Esophagus squamous epithelium (tissue), 5 donors: ENCODE data around the gene RABGAP1. TPM values are rescaled to one million over a fixed set of nuclear protein-coding genes. Genes with fewer than 3 reads are reported as not detected.

Experiments used
- DNase-seq: peaks from one replicate; lab custom pipeline; 2025; lab: John Stamatoyannopoulos, UW
- H3K27ac ChIP-seq, 4 donors: fragments of 200-600 bp; sonication (generic); one replicate each; pipeline ENCODE4 v1.5.1; 2016 to 2019; ENCODE audit warnings: mild to moderate bottlenecking in 1 of 4
- H3K27me3 ChIP-seq, 4 donors: fragments of 200-600 bp; sonication (generic); 1 replicate in 3 of 4; 2 replicates in 1 of 4; pipeline versions ENCODE4 v1.5.1 to v1.6.0; 2017 to 2021; ENCODE audit warnings: antibody characterized with exemption in 1 of 4
- H3K36me3 ChIP-seq, 3 donors: fragments of 200-600 bp; sonication (generic); one replicate each; pipeline ENCODE4 v1.5.1; 2016 to 2019
- H3K4me1 ChIP-seq, 3 donors: fragments of 200-600 bp; sonication (generic); one replicate each; pipeline ENCODE4 v1.5.1; 2017 to 2019
- H3K4me3 ChIP-seq, 4 donors: fragments of 200-600 bp; sonication (generic); 1 replicate in 3 of 4; 2 replicates in 1 of 4; pipeline ENCODE4 v1.5.1; 2016 to 2019; ENCODE audit warnings: mild to moderate bottlenecking in 2 of 4, moderate library complexity in 1 of 4
- H3K9me3 ChIP-seq, 3 donors: fragments of 200-600 bp; sonication (generic); one replicate each; pipeline ENCODE4 v1.5.1; 2016 to 2019
- POLR2A ChIP-seq, 4 donors: fragments of 450-650 bp; IDR thresholded peaks; one replicate each; pipeline ENCODE4 v1.6.1; 2017; ENCODE audit warnings: antibody characterized with exemption in 4 of 4, mild to moderate bottlenecking in 4 of 4, moderate library complexity in 3 of 4
- WGBS, 2 donors: methylation state at CpG; one replicate each; pipeline ENCODE4 v1.1.5; 2018; 5-methylcytosine and 5-hydroxymethylcytosine counted together
- intact Hi-C: fragments of 100-400 bp; cut with DNase I; formaldehyde crosslinking; loops from one replicate; pipeline ENCODE4 v1.15.0; 2022
- total RNA-seq, 4 donors: library from RNA; depleted of rRNA; stranded (reverse); fragments of >200 nt; gene quantifications; one replicate each; pipeline ENCODE4 v1.1.0, GENCODE V29; 2016
- TF ChIP-seq, protein P1 (sequence below), 6 experiments: fragments of 450-650 bp in 4 of 6; fragments of 200-600 bp in 2 of 6; sonication (generic) in 2 of 6; IDR thresholded peaks; one replicate each; pipeline ENCODE4 v1.5.1; 2016 to 2019; ENCODE audit warnings: antibody characterized with exemption in 6 of 6, mild to moderate bottlenecking in 4 of 6, moderate library complexity in 4 of 6
- donor health status: DM: yes; HTN: yes; CAD: no.

Gene RABGAP1
- total RNA-seq, 4 donors from 2014 or later, result 28.4 to 57.4 (median 33.6) TPM

DNA sequence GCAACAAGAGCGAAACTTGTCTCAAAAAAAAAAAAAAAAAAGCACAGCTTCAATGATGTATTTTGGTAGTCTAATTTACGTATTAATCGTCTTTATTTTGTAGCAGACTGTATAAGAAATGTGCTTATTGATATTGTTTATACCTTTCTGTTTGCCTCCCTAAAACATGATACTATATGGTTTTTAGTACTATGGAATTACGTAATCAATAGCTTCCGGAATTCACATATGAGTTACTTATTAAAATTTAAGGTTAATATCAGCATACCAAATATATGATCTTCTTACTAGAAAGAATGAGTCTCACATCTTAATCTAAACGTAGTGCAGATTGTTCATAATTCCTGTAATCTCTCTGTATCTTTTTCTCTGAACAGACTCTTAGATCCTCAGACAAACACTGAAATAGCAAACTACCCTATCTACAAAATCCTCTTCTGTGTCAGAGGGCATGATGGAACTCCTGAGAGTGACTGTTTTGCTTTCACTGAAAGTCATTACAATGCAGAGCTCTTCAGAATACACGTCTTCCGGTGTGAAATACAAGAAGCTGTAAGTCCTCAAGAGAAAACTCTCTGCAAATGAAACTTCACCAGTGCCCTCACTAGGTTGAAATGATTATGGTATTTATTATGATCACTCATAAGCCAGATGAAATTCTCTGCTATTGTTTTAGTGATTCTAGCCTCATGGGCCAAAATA is 48.3 kb downstream of the RABGAP1 start:
- Histone ChIP-seq H3K27ac (no peak overlapping the region), H3K4me1 (peaks cover 0 to 5% (median 0%) of the 10 kb centered on the region in 3 donors), H3K27me3 (no peaks in the 10 kb centered on the region), H3K36me3 (peaks cover 4 to 83% (median 14%) of the 10 kb centered on the region in 3 donors), H3K4me3 (no peak overlapping the region), H3K9me3 (no peaks in the 10 kb centered on the region)
- 77 to 82% methylated on average over 8 of the region's 8 CpGs for WGBS, 2 donors
- intact Hi-C loops, result no loop called here
- no peak for TF ChIP-seq POLR2A (IDR thresholded peaks at IDR 0.05)
- DNase-seq, result no peak

DNA sequence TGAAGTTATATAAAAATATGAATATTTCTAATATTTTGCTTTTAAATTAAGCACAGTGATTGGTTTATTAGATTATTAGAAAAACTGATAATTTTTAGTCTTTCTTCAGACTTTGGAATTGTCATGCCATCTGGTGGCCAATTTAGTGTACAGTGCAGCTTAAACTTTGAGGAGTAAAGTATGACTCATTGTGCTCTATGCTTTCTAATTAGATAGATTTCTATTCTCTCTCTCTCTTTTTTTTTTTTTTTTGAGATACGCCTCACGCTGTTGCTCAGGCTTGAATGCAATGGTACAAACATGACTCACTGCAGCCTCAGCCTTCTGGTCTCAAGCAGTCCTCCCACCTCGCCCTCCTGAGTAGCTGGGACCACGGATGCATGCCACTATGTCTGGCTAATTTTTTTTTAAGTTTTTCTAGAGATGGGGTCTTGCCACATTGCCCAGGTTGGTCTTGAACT is 50.6 kb downstream of the RABGAP1 start:
- H3K4me3 ChIP-seq, result no peak overlapping the region
- intact Hi-C loops, result loop anchor here (10.0 kb wide), 1 partner anchor 107 kb away; no protein-coding TSS in a partner anchor
- no peaks in the 10 kb centered on the region for H3K27me3 ChIP-seq
- 9 to 17% methylated on average over 4 of the region's 4 CpGs for WGBS, 2 donors
- peaks cover 4 to 82% (median 14%) of the 10 kb centered on the region in 3 donors for H3K36me3 ChIP-seq
- peak overlapping the region in 3 of 4 donors; percentile 13 to 67 (median 55) for H3K27ac ChIP-seq
- DNase-seq, result no peak
- no peaks in the 10 kb centered on the region for H3K9me3 ChIP-seq
- TF ChIP-seq POLR2A (IDR thresholded peaks at IDR 0.05), result no peak
- TF ChIP-seq, protein P1, sequence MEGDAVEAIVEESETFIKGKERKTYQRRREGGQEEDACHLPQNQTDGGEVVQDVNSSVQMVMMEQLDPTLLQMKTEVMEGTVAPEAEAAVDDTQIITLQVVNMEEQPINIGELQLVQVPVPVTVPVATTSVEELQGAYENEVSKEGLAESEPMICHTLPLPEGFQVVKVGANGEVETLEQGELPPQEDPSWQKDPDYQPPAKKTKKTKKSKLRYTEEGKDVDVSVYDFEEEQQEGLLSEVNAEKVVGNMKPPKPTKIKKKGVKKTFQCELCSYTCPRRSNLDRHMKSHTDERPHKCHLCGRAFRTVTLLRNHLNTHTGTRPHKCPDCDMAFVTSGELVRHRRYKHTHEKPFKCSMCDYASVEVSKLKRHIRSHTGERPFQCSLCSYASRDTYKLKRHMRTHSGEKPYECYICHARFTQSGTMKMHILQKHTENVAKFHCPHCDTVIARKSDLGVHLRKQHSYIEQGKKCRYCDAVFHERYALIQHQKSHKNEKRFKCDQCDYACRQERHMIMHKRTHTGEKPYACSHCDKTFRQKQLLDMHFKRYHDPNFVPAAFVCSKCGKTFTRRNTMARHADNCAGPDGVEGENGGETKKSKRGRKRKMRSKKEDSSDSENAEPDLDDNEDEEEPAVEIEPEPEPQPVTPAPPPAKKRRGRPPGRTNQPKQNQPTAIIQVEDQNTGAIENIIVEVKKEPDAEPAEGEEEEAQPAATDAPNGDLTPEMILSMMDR (IDR thresholded peaks at IDR 0.05), result peak; percentile 58 to 91 (median 78)
- peaks cover 0 to 5% (median 0%) of the 10 kb centered on the region in 3 donors for H3K4me1 ChIP-seq

DNA sequence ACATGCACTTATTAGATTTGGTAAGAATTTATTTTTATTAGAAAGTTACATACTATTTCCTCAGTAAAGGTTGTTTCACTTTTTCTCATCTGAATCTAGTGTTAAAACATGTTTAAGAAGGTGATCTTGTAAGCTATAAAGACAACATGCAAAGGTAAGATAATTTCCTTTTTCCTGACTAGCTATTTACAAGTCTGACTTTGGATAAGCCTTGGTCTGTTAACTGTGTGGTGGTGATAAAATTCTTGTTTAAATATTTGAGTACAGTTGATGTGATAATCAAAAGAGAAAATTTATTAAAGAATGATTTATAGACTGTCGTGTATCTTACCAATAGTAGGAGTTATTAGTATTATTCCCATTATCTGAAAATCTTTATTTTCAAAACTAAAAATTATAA is 55.8 kb downstream of the RABGAP1 start:
- intact Hi-C loops, result loop anchor here (10.0 kb wide), 1 partner anchor 112 kb away; no protein-coding TSS in a partner anchor
- Histone ChIP-seq H3K9me3 (no peaks in the 10 kb centered on the region), H3K27me3 (no peaks in the 10 kb centered on the region), H3K4me1 (peaks cover 0 to 3% (median 0%) of the 10 kb centered on the region in 3 donors), H3K27ac (no peak overlapping the region), H3K36me3 (peaks cover 0 to 92% (median 0%) of the 10 kb centered on the region in 3 donors), H3K4me3 (no peak overlapping the region)
- TF ChIP-seq POLR2A (IDR thresholded peaks at IDR 0.05), result no peak
- TF ChIP-seq, protein P1 (IDR thresholded peaks at IDR 0.05), result no peak
- DNase-seq, result no peak
- WGBS, 2 donors, result 94 to 100% methylated on average over 1 of the region's 1 CpG

DNA sequence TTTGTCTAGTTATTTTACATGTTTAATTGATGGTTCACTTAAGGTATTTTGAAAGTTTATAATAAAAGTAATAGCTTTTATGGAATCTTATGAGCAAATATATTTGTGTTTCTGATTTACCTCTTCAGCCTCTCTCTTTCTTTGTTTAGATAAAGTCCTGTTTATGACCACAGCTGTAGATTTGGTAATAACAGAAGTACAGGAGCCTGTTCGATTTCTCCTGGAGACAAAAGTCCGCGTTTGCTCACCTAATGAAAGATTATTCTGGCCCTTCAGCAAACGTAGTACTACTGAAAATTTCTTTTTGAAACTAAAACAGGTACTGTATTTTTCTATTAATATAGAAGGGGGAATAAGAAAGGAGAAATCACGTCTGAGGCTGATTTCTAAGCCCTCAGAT is 57.6 kb downstream of the RABGAP1 start:
- intact Hi-C loops, result loop anchor here (10.0 kb wide), 1 partner anchor 114 kb away; no protein-coding TSS in a partner anchor
- 87 to 91% methylated on average over 5 of the region's 5 CpGs for WGBS, 2 donors
- Histone ChIP-seq H3K9me3 (no peaks in the 10 kb centered on the region), H3K27ac (no peak overlapping the region), H3K36me3 (peaks cover 0 to 97% (median 0%) of the 10 kb centered on the region in 3 donors), H3K27me3 (no peaks in the 10 kb centered on the region), H3K4me1 (peaks cover 0 to 9% (median 0%) of the 10 kb centered on the region in 3 donors), H3K4me3 (no peak overlapping the region)
- TF ChIP-seq, protein P1 (IDR thresholded peaks at IDR 0.05), result no peak
- TF ChIP-seq POLR2A (IDR thresholded peaks at IDR 0.05), result no peak
- no peak for DNase-seq

DNA sequence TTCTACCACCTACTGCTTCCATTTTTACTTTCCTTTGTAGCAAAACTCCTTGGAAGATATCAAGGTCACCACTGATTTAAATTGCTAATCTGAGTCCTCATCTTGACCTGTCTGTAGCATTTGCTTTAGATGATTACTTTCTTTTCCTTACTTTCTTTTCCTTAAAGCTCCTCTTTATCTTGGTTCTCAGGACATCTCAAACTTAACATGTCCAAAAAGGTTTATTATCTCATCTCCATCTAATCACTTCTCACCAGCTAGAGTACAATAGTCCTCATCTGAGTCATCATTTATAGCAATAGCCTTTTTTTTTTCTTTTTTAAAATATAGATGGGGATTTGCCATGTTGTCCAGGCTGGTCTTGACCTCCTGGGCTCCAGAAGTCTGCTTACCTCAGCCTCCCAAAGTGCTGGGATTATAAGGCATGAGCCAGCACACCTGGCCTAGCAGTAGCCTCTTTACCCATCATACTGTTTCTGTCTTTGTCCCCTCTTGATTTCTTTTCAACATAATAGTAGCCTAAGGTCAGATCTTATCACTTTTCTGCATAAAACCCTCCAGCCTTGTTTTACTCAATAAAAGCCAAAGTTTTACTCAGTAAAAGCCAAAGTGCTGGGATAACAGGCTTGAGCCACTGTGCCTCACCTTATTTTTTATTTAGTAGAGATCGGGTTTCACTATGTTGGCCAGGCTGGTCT is 59.7 kb downstream of the RABGAP1 start:
- no peak overlapping the region for H3K4me3 ChIP-seq
- no peaks in the 10 kb centered on the region for H3K9me3 ChIP-seq
- no peaks in the 10 kb centered on the region for H3K27me3 ChIP-seq
- no peak for DNase-seq
- no peak overlapping the region for H3K27ac ChIP-seq
- TF ChIP-seq, protein P1 (IDR thresholded peaks at IDR 0.05), result no peak
- no peak for TF ChIP-seq POLR2A (IDR thresholded peaks at IDR 0.05)
- intact Hi-C loops, result no loop called here
- WGBS, 2 donors, result 92 to 100% methylated on average over 1 of the region's 1 CpG
- H3K4me1 ChIP-seq, result peaks cover 0 to 16% (median 0%) of the 10 kb centered on the region in 3 donors
- peaks cover 0 to 99% (median 0%) of the 10 kb centered on the region in 3 donors for H3K36me3 ChIP-seq
